IMR-90 (cell line): ENCODE measurements around the gene GLRA2. TPM values are rescaled to one million over a fixed set of nuclear protein-coding genes. Genes with fewer than 3 reads are reported as not detected.

Source experiments
- ATAC-seq: fragments of 200-7000 bp; cut with Tn5 transposase; 2 replicates; pipeline ENCODE4 v1.9.1; 2020; ENCODE audit warnings: low read depth, mild to moderate bottlenecking, moderate library complexity
- BruUV-seq: library from RNA; stranded (reverse); fragments of 400-500 nt; replicated peaks from 2 replicates; lab custom pipeline; 2021; lab: Mats Ljungman, UMichigan
- CTCF ChIA-PET: fragments of 300-600 bp; formaldehyde crosslinking; extraction: SDS; loops from one replicate; lab custom pipeline; 2021; ENCODE audit warnings: antibody characterized with exemption; lab: Yijun Ruan, JAX
- POLR2A ChIA-PET: fragments of 300-600 bp; sonication (Branson Sonifier 250); formaldehyde crosslinking; loops from one replicate; lab custom pipeline; 2022; ENCODE audit warnings: antibody characterized with exemption; ENCODE audit not compliant: unreplicated experiment; lab: Charles Lee
- DNase-seq: peaks from one replicate; pipeline ENCODE4 v3.0.0; 2013
- H2AFZ ChIP-seq: replicated peaks from 2 replicates; pipeline ENCODE3; 2013; ENCODE audit warnings: low read length, mild to moderate bottlenecking; ENCODE audit not compliant: poor library complexity
- H2AK5ac ChIP-seq: 2 replicates; pipeline ENCODE4 v1.6.1; 2013; ENCODE audit warnings: low read depth, low read length, inconsistent platforms
- H2AK9ac ChIP-seq: replicated peaks from 2 replicates; pipeline ENCODE3; 2013; ENCODE audit warnings: mild to moderate bottlenecking, low read depth, low read length, moderate library complexity; ENCODE audit not compliant: poor library complexity
- H2BK120ac ChIP-seq: 2 replicates; pipeline ENCODE4 v1.6.1; 2013; ENCODE audit warnings: low read depth, low read length, inconsistent platforms
- H2BK15ac ChIP-seq: 3 replicates; pipeline ENCODE4 v1.6.1; 2013; ENCODE audit warnings: low read depth, low read length, inconsistent platforms
- H2BK20ac ChIP-seq: 2 replicates; pipeline ENCODE4 v1.6.1; 2013; ENCODE audit warnings: low read depth, mild to moderate bottlenecking, inconsistent platforms, low read length, moderate library complexity
- H2BK5ac ChIP-seq: 2 replicates; pipeline ENCODE4 v1.6.1; 2013; ENCODE audit warnings: mild to moderate bottlenecking, low read depth, low read length, inconsistent platforms; ENCODE audit not compliant: poor library complexity, severe bottlenecking
- H3K14ac ChIP-seq: replicated peaks from 2 replicates; pipeline ENCODE4 v1.6.1; 2013; ENCODE audit warnings: low read depth, low read length, inconsistent platforms
- H3K18ac ChIP-seq: 2 replicates; pipeline ENCODE4 v1.6.1; 2013; ENCODE audit warnings: low read depth, low read length, control low read depth
- H3K23ac ChIP-seq: 2 replicates; pipeline ENCODE4 v1.6.1; 2013; ENCODE audit warnings: low read depth, low read length, inconsistent platforms
- H3K27ac ChIP-seq: 2 replicates; pipeline ENCODE4 v1.5.1; 2013; ENCODE audit warnings: mild to moderate bottlenecking, control low read depth, low read length; ENCODE audit not compliant: insufficient read depth
- H3K27me3 ChIP-seq: 2 replicates; pipeline ENCODE4 v1.6.1; 2013; ENCODE audit warnings: low read length; ENCODE audit not compliant: control insufficient read depth, insufficient read depth
- H3K36me3 ChIP-seq: 2 replicates; pipeline ENCODE4 v1.6.1; 2013; ENCODE audit warnings: low read length, mixed read lengths; ENCODE audit not compliant: control insufficient read depth, insufficient read depth
- H3K4ac ChIP-seq: 2 replicates; pipeline ENCODE4 v1.6.1; 2013; ENCODE audit warnings: low read depth, low read length, inconsistent platforms
- H3K4me1 ChIP-seq: 2 replicates; pipeline ENCODE4 v1.6.1; 2013; ENCODE audit warnings: low read length, mixed read lengths; ENCODE audit not compliant: control insufficient read depth, insufficient read depth
- H3K4me2 ChIP-seq: 2 replicates; pipeline ENCODE4 v1.6.1; 2013; ENCODE audit warnings: low read depth, mild to moderate bottlenecking, control low read depth, low read length, moderate library complexity
- H3K4me3 ChIP-seq: 2 replicates; pipeline ENCODE4 v1.5.1; 2013; ENCODE audit warnings: low read depth, mild to moderate bottlenecking, control low read depth, low read length, moderate library complexity; ENCODE audit not compliant: insufficient read depth
- H3K56ac ChIP-seq: 2 replicates; pipeline ENCODE4 v1.6.1; 2013; ENCODE audit warnings: low read length, inconsistent platforms; ENCODE audit not compliant: insufficient read depth; ENCODE audit errors: extremely low read depth
- H3K79me1 ChIP-seq, 2 experiments: 2 replicates each; pipeline ENCODE4 v1.6.1; 2013; ENCODE audit warnings: low read length in 2 of 2, inconsistent platforms in 1 of 2, low read depth in 1 of 2
- H3K9ac ChIP-seq: 2 replicates; pipeline ENCODE4 v1.6.1; 2013; ENCODE audit warnings: low read depth, low read length, control low read depth
- H3K9me1 ChIP-seq: 2 replicates; pipeline ENCODE4 v1.6.1; 2013; ENCODE audit warnings: low read length, inconsistent platforms; ENCODE audit not compliant: insufficient read depth
- H3K9me3 ChIP-seq: 2 replicates; pipeline ENCODE4 v1.6.1; 2013; ENCODE audit warnings: low read length; ENCODE audit not compliant: control insufficient read depth, insufficient read depth
- H4K20me1 ChIP-seq: 2 replicates; pipeline ENCODE4 v1.6.1; 2013; ENCODE audit warnings: low read length, inconsistent platforms; ENCODE audit not compliant: insufficient read depth
- H4K5ac ChIP-seq: 2 replicates; pipeline ENCODE4 v1.6.1; 2013; ENCODE audit warnings: mild to moderate bottlenecking, low read depth, low read length, control low read depth
- H4K8ac ChIP-seq, 2 experiments: 2 replicates each; pipeline ENCODE4 v1.6.1; 2013; ENCODE audit warnings: low read depth in 2 of 2, low read length in 2 of 2, control low read depth in 1 of 2, inconsistent platforms in 1 of 2
- H4K91ac ChIP-seq: 2 replicates; pipeline ENCODE4 v1.6.1; 2013; ENCODE audit warnings: low read depth, low read length, inconsistent platforms; ENCODE audit not compliant: insufficient read depth
- BHLHE40 ChIP-seq: fragments of 150-350 bp; IDR thresholded peaks from 2 replicates; pipeline ENCODE4 v1.6.1; 2016; ENCODE audit warnings: mild to moderate bottlenecking, low read depth, low read length
- CHD1 ChIP-seq: IDR thresholded peaks from 2 replicates; pipeline ENCODE4 v1.6.1; 2012; ENCODE audit warnings: low read depth, low read length, improper control_type of control experiment
- CTCF ChIP-seq: conservative IDR thresholded peaks from 2 replicates; pipeline ENCODE4 v1.5.1; 2012; ENCODE audit warnings: mild to moderate bottlenecking, low read depth, low read length, improper control_type of control experiment
- FOS ChIP-seq: fragments of 150-350 bp; IDR thresholded peaks from 2 replicates; pipeline ENCODE4 v1.6.1; 2016; ENCODE audit warnings: low read depth, low read length
- MAZ ChIP-seq: IDR thresholded peaks from 2 replicates; pipeline ENCODE4 v1.6.1; 2012; ENCODE audit warnings: low read depth, mild to moderate bottlenecking, low read length, improper control_type of control experiment, moderate library complexity, borderline replicate concordance
- MXI1 ChIP-seq: IDR thresholded peaks from 2 replicates; pipeline ENCODE4 v1.6.1; 2012; ENCODE audit warnings: low read depth, mild to moderate bottlenecking, low read length, moderate library complexity, borderline replicate concordance
- NFE2L2 ChIP-seq: fragments of 150-350 bp; IDR thresholded peaks from 2 replicates; pipeline ENCODE4 v1.6.1; 2016; ENCODE audit warnings: low read depth, mild to moderate bottlenecking, low read length
- RAD21 ChIP-seq: IDR thresholded peaks from 2 replicates; pipeline ENCODE4 v1.6.1; 2012; ENCODE audit warnings: low read length, improper control_type of control experiment
- RCOR1 ChIP-seq: IDR thresholded peaks from 2 replicates; pipeline ENCODE4 v1.6.1; 2012; ENCODE audit warnings: mild to moderate bottlenecking, low read length, improper control_type of control experiment; ENCODE audit not compliant: insufficient replicate concordance
- RFX5 ChIP-seq: IDR thresholded peaks from 2 replicates; pipeline ENCODE4 v1.8.0; 2012; ENCODE audit warnings: low read depth, mild to moderate bottlenecking, low read length, moderate library complexity
- SMC3 ChIP-seq: fragments of 150-350 bp; IDR thresholded peaks from 2 replicates; pipeline ENCODE4 v1.6.1; 2016; ENCODE audit warnings: low read depth, mild to moderate bottlenecking, antibody characterized with exemption, low read length, moderate library complexity
- USF2 ChIP-seq: fragments of 150-350 bp; IDR thresholded peaks from 2 replicates; pipeline ENCODE4 v1.6.1; 2017; ENCODE audit warnings: mild to moderate bottlenecking, antibody characterized with exemption, low read length, low read depth
- WGBS, 2 experiments: methylation state at CpG; one replicate each; pipeline versions ENCODE4 v1.1.5 to v1.1.7; 2013; ENCODE audit warnings: missing lambda C conversion rate in 2 of 2; ENCODE audit not compliant: insufficient read length in 1 of 2; ENCODE audit errors: extremely low coverage in 2 of 2; 5-methylcytosine and 5-hydroxymethylcytosine counted together
- dilution Hi-C: fragments of 300-500 bp; cut with HindIII; formaldehyde crosslinking; loops from one replicate; pipeline ENCODE4 v1.14.3; 2018; ENCODE audit warnings: low sequenced_read_pairs; ENCODE audit not compliant: unreplicated experiment
- in situ Hi-C: fragments of 300-500 bp; cut with MboI; formaldehyde crosslinking; loops from 3 replicates; pipeline ENCODE4 v1.14.3; 2019; ENCODE audit warnings: low sequenced_read_pairs, inconsistent platforms, mixed read lengths
- intact Hi-C: fragments of 100-400 bp; cut with micrococcal nuclease; formaldehyde crosslinking; loops from 2 replicates; pipeline ENCODE4 v1.10.0; 2022
- polyA plus RNA-seq, 3 experiments: library from polyadenylated mRNA; depleted of rRNA; stranded (reverse); fragments of >200 nt; gene quantifications; 2 replicates each; pipeline ENCODE4 v1.2.3, GENCODE V29; 2012; ENCODE audit warnings: low replicate concordance in 1 of 3
- total RNA-seq: library from RNA; depleted of rRNA; stranded (reverse); fragments of >200 nt; gene quantifications from 2 replicates; pipeline ENCODE4 v1.2.3, GENCODE V29; 2012
- TF ChIP-seq, protein P1 (sequence below): fragments of 150-350 bp; IDR thresholded peaks from 2 replicates; pipeline ENCODE4 v1.6.1; 2016; ENCODE audit warnings: low read depth, mild to moderate bottlenecking, low read length, moderate library complexity, borderline replicate concordance

GLRA2 gene
- total and polyA plus RNA-seq, 2 of the 4 experiments (the other 2 are of a cell fraction): not detected

DNA sequence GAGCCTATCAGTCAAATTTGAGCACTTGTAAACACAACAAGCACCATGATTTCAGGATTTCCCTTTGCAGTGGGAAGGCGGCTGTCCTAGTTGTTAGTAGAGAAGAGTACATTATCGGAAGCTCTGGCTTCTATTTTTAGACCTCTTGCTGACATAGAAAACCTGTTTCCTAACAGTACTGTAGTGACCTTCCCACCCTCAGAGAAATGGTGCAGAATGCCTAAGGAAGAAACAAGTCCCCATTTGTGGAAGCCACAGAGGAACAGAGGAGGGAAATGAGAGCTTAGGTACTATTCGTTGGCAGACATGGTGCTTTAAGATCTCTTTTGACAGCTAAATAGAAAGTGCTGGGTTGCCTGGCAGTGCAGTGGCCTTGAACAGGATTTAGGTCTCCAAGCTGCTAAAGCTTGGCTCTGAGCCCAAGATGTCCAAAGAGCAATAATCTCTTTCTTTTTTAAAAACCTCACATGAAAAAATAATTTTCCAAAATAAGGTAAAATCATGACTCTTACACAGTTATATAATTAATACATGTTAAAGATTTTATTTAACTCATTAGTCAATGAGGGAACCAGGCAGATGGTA is 24.9 kb downstream of the GLRA2 start:
- dilution Hi-C loops: no loop called here

More for the DNA sequence above, 24.9 kb downstream of the GLRA2 start:
- H3K4me3 ChIP-seq: no peak overlapping the region
- no peak overlapping the region for H2BK20ac ChIP-seq
- no peaks in the 10 kb centered on the region for H4K20me1 ChIP-seq
- no peak overlapping the region for H3K23ac ChIP-seq
- H3K4me2 ChIP-seq: no peak overlapping the region
- no peak overlapping the region for H3K4ac ChIP-seq
- H4K5ac ChIP-seq: no peak overlapping the region
- ATAC-seq (no peak), DNase-seq (no peak)
- TF ChIP-seq NFE2L2: no peak
- TF ChIP-seq USF2: no peak
- TF ChIP-seq RCOR1: no peak
- no peak for TF ChIP-seq BHLHE40
- TF ChIP-seq, protein P1, sequence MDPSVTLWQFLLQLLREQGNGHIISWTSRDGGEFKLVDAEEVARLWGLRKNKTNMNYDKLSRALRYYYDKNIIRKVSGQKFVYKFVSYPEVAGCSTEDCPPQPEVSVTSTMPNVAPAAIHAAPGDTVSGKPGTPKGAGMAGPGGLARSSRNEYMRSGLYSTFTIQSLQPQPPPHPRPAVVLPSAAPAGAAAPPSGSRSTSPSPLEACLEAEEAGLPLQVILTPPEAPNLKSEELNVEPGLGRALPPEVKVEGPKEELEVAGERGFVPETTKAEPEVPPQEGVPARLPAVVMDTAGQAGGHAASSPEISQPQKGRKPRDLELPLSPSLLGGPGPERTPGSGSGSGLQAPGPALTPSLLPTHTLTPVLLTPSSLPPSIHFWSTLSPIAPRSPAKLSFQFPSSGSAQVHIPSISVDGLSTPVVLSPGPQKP: no peak
- TF ChIP-seq MXI1: no peak
- TF ChIP-seq SMC3: no peak
- no peak for TF ChIP-seq CTCF
- TF ChIP-seq MAZ: no peak
- no peak for TF ChIP-seq RAD21
- TF ChIP-seq FOS: no peak
- no peak for TF ChIP-seq RFX5
- TF ChIP-seq CHD1: no peak
- no peak overlapping the region for H3K9ac ChIP-seq
- no peaks in the 10 kb centered on the region for H3K27me3 ChIP-seq
- no TSS peak for BruUV-seq
- H3K9me1 ChIP-seq: no peaks in the 10 kb centered on the region
- ChIA-PET CTCF (no interaction called here), POLR2A (no interaction called here)
- no peak overlapping the region for H3K56ac ChIP-seq
- no peak overlapping the region for H2AK9ac ChIP-seq
- no peak overlapping the region for H2AK5ac ChIP-seq
- intact Hi-C loops (no loop called here), in situ Hi-C loops (no loop called here)
- H3K36me3 ChIP-seq: no peaks in the 10 kb centered on the region
- H4K8ac ChIP-seq: no peak overlapping the region
- H3K9me3 ChIP-seq: no peaks in the 10 kb centered on the region
- no peak overlapping the region for H2BK15ac ChIP-seq
- no peak overlapping the region for H2AFZ ChIP-seq
- H2BK120ac ChIP-seq: no peak overlapping the region
- WGBS, 2 experiments: no CpG with 5 or more reads among the region's 3 CpGs
- no peak overlapping the region for H3K27ac ChIP-seq
- H4K91ac ChIP-seq: no peak overlapping the region
- no peaks in the 10 kb centered on the region for H3K4me1 ChIP-seq
- no peak overlapping the region for H2BK5ac ChIP-seq
- H3K14ac ChIP-seq: no peak overlapping the region
- H3K79me1 ChIP-seq: no peaks in the 10 kb centered on the region
- no peak overlapping the region for H3K18ac ChIP-seq
